GM19438 (cell line): Measurements from ENCODE around the gene JARID2.

Experiments used
- ATAC-seq: cut with Tn5 transposase; IDR thresholded peaks from one replicate; pipeline ENCODE4 v1.9.1; 2021; ENCODE audit warnings: low read depth; ENCODE audit not compliant: unreplicated experiment

Gene JARID2

DNA sequence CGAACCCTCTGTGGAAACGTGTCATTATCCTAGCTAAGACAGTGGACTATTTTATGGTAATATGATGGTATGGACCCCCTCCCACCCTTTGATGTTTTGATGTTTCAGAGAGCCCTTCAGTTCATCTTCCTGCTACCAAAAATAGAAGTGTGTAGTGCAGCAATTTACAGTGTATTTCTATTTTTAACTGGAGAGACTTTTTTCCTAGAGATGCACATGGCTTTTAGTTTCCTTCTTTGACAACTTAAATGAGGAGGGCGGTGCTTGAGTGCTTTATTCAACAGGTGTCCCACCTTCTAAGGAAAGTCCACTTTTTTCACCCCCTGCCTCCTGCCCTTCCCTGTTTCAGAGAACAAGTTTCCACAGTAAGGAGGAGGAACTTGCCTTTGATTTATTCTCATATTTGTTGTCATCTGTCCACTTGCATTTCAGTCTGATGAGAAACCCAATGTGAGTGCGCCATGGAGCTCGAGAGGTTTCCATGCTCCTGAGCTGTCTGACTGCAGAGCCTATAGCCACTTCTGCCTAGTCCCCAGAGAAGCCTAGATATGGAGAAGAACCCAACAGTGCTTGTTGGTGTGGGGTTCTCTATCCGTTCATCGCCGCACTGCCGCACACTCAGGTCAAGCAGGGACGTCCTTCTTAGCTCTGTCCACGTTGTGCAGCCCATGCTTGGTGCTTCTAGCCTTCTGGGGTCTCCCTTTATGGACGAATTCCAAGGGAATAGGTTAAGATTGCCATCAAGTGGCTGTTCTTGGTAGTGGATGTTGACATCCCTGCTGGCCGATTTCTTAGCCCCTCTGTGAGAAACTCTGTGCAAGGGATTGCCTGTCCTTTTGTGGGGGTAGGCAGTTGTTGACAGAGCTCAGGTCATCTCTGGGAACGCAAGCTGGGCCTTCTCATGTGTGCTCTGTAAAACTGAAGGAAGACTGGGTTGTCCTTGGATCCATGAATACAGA is 144.2 kb downstream of the JARID2 start:
- no peak for ATAC-seq

DNA sequence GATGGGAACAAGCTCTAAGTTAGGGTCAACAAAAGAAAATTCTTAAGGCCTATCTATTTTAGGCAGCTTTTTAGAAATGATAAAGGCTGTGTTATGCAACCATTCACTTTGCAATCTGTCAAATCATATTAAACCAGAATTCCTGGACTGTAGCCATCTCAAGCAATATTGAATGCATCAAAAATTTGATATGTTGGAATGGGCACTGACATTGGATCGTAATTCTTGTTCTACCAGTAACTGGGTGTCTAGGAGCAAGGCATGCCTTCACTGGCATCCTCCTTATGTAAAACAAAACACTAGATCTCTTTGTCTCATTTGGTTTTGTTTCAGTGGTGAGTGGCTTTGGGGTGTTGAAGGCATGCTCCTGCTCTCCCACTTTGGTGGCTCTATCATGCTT is 145.6 kb downstream of the JARID2 start:
- no peak for ATAC-seq

DNA sequence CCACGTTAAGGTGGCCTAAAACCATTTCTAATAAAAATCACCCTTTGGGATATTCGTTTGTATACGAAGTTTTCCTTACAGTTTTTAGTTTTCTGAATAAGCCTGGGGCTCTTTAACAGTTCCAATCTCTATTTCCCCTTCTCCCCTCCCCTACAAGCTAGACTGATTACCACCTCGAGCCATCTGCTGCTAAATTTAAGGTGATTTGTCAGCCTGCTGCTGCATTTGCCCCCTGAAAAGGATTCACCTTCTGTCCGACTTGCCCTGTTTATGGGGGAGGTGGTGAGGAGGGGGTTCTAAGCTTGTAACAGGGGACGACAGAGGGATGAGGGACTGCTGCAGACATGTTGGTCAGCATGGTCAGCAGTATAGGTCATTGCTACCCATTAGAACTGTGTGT is 146.3 kb downstream of the JARID2 start:
- no peak for ATAC-seq

DNA sequence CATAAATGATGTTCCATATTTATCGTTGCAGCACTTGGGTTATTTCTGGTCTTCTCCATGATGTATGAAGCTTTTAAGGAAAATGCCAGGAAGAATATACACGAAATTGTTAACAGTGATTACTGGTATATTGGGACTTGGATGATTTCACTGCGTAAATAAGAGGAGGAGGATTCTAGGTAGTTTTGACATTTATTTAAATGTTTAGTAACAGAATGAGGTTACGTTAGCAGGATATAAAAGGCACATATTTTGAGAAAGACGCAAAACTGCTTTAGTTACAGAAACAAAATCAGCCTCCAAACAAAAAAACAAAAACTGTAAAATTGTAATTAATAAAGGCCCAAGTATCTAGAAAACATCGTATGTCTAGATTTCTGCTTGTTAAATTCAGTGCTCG is 147.7 kb downstream of the JARID2 start:
- ATAC-seq: no peak

GRCh38 chr6:15395087-15395486 is 149.2 kb downstream of the JARID2 start:
- ATAC-seq: no peak

- ATAC-seq: no peak
Measured at GRCh38 chr6:15396808-15397207, 150.9 kb downstream of the JARID2 start.

- peak; percentile 73 for ATAC-seq
Measured at GRCh38 chr6:15398633-15399275, 152.9 kb downstream of the JARID2 start.

DNA sequence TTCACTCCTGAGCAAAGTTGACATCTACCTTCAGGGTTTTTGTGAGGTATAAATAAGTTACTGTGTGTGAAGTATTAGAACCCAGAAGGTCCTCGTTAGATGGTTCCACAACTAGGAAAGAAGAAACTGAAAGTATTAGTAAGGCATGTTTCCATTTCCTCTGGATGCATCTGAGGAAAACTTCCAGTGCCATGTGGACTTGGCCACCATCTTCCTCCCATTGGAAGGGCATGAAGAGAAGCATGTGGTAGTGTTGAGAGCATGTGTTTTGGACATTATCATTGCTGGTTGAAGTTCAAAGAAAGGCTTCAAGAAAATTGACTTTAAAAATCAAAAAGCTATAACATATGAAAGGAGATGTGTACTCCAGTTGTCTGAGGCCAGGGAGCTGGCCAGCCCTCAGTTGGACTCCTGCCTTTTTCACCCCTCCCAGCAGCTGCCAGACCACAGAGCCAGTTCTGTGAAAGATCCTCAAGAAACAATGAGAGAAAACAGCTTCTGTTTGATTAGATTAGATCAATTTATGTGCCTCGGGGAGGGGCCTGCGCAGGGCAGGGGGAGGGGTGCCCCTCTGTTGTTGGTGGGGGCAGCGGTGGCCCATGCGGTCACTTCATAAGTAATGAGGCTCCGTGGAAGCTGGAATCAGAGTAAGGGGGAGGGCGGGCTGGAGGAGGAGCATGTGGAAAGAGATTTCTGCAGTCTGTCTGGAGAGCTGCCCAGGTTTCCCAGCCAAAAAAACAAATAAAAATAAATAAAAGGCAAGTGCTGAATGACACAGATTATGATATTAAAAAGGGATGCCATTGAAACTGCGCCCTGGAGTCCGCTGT is 154.0 kb downstream of the JARID2 start:
- ATAC-seq: no peak

GRCh38 chr6:15400572-15401004 is 154.7 kb downstream of the JARID2 start:
- no peak for ATAC-seq

DNA sequence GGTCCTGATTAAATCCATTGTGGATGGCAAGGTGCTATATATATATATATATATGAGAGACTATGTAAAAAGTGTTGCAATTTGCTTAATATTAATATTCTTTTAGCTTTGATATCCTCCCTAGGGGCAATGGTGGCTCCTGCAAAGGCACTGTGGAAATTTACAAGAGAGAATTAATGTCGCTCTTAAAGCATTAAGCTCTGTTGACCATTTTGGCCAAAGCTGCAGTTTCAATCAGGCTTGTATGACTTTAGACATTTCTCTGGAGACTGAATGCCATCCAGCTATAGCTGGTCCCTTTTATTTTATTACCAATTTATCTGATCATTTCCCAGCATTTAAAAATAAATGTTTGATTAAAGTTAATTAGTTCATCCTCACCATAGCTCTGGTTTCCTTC is 155.3 kb downstream of the JARID2 start:
- ATAC-seq: no peak

GRCh38 chr6:15401769-15402250 is 155.9 kb downstream of the JARID2 start:
- ATAC-seq: no peak

- ATAC-seq: no peak
Measured at GRCh38 chr6:15402406-15403045, 156.7 kb downstream of the JARID2 start.

DNA sequence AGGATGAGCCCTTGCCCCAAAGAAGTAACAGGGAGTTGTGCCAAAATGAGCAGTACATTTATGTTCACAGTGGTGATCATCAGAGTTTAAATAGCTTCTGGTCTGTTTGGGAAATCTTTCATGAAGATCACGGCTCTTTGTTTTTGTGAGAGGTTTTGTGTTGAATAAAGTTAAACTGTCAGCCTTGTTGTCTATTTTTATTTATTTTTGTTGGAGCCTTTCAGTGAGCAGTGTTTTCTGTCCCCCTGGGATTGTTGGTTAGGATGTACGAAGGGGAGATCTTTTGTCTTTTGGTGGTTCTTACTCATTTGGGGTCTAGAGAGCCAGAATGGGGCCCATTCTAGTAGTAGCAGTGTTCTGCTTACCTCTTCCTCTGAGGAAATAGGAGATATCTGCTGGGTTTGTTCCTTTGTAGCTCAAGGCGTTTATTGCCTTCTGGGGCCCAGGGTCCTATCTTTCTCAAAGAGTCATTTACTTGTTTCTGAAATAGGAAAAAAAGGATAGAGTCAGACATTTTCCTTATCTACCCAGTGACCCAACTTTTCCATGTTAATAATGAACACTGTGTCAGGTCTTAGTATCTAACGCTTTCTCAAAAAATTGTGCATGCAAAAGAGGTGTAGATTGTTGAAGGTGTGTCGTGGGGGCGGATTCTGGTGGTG is 157.4 kb downstream of the JARID2 start:
- ATAC-seq: no peak

GRCh38 chr6:15404685-15404980 is 158.8 kb downstream of the JARID2 start:
- ATAC-seq: no peak

- no peak for ATAC-seq
Measured at GRCh38 chr6:15405129-15406068, 159.5 kb downstream of the JARID2 start.

GRCh38 chr6:15406452-15406851 is 160.6 kb downstream of the JARID2 start:
- ATAC-seq: no peak

DNA sequence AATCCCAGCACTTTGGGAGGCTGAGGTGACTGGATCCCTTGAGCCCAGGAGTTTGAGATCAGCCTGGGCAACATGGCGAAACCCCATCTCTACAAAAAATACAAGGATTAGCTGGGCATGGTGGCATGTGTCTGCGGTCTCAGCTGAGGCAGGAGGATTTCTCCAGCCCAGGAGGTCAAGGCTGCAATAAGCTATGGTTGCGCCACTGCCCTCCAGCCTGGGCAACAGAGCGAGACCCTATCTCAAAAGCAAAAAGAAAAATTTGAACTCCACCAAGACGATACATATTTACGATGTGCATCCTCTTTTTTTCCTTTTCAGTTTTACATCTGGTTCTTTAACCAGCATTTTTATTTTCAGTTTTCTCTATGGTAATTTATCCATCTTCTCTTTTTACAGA is 162.1 kb downstream of the JARID2 start:
- ATAC-seq: no peak

- ATAC-seq: no peak
Measured at GRCh38 chr6:15408758-15409157, 162.9 kb downstream of the JARID2 start.
